ENCODE results near the gene RNF10.

DNA sequence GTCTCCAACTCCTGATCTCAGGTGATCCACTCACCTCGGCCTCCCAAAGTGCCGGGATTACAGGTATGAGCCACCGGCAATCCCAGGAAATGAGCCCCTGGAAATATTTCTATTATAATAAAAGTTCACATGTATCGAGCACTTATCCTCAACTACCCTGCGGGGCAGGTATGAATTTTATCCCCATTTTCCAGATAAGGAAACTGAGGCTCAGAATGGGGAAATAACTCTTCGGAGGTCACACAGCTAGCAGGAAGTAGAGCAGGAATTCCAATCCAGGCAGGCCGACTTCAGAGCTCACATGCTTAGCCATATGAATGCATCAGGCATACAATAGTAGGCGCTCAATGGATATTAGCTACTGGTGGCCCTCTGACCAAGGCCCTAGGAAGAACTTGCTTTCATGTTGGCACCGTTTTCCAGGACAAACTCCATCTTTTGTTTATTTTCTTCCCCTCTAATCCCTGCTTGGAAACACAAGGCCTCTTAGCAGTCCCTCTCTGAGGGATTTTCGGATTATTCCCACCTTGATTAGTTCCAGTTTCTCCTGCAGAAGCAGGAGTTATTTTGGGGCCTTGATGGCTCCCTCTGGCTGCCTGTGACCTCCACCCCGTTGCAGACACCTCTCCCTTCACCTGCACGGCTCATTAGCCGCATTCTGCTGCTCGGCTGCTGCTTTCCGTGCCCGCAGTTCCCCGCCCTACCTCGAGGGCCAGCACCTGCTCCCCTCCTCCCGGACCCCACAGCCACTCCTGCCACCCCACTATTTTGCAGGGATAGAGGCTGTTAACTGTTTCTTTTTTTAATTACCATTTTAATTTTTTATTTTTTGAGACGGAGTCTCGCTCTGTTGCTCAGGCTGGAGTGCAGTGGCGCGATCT lies 65.8 kb downstream of the RNF10 start:
- TF ChIP-seq, protein P1, sequence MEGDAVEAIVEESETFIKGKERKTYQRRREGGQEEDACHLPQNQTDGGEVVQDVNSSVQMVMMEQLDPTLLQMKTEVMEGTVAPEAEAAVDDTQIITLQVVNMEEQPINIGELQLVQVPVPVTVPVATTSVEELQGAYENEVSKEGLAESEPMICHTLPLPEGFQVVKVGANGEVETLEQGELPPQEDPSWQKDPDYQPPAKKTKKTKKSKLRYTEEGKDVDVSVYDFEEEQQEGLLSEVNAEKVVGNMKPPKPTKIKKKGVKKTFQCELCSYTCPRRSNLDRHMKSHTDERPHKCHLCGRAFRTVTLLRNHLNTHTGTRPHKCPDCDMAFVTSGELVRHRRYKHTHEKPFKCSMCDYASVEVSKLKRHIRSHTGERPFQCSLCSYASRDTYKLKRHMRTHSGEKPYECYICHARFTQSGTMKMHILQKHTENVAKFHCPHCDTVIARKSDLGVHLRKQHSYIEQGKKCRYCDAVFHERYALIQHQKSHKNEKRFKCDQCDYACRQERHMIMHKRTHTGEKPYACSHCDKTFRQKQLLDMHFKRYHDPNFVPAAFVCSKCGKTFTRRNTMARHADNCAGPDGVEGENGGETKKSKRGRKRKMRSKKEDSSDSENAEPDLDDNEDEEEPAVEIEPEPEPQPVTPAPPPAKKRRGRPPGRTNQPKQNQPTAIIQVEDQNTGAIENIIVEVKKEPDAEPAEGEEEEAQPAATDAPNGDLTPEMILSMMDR (conservative IDR thresholded peaks at IDR 0.05; ENCODE audit: low read length), result no peak
- TF ChIP-seq EZH2phosphoT487 (IDR thresholded peaks at IDR 0.05; ENCODE audit: borderline replicate concordance), result no peak

All from Loucy (cell line).